ENCODE data around the gene DHPS. TPM values are rescaled to one million over a fixed set of nuclear protein-coding genes. Genes with fewer than 3 reads are reported as not detected.

DHPS gene
- total and polyA plus RNA-seq, 2 of the 13 experiments (the other 11 are each of a cell fraction or from before 2014, with no cell fraction given): 43.3 to 84.3 TPM

DNA sequence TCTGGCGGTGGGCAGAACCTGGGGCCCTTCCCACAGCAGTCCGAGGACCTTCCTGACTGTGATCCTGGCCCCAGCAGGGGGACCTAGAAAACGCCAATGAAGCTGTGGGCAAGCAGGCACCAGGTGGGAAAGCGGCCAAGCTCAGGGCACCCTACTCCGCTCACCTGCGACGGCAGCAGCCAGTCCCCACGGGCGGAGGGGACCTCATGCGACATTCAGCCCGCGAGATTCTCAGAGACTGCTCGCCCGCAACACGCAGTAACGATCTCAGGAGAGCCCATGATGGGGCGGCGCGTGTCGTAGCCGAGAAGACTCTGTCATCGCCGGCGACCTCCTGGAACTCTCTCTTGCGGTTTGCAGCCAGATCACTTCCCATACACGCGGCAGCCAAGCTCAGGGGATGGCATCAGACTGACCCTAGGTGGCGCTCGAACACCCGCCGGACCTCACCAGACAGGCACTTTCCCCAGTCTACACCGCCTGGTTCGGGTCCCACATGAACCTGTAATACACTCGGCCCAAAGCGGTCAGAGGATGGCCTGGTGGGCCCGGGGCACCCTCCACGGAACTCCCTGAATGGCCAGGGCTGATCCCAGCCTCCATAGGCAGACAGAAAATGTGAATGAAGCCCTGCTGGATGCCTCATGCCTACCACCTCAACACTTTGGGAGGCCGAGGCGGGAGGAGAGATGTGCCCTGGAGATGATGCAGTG lies 41.6 kb downstream of the DHPS start (continued):
- TF ChIP-seq, protein P1, sequence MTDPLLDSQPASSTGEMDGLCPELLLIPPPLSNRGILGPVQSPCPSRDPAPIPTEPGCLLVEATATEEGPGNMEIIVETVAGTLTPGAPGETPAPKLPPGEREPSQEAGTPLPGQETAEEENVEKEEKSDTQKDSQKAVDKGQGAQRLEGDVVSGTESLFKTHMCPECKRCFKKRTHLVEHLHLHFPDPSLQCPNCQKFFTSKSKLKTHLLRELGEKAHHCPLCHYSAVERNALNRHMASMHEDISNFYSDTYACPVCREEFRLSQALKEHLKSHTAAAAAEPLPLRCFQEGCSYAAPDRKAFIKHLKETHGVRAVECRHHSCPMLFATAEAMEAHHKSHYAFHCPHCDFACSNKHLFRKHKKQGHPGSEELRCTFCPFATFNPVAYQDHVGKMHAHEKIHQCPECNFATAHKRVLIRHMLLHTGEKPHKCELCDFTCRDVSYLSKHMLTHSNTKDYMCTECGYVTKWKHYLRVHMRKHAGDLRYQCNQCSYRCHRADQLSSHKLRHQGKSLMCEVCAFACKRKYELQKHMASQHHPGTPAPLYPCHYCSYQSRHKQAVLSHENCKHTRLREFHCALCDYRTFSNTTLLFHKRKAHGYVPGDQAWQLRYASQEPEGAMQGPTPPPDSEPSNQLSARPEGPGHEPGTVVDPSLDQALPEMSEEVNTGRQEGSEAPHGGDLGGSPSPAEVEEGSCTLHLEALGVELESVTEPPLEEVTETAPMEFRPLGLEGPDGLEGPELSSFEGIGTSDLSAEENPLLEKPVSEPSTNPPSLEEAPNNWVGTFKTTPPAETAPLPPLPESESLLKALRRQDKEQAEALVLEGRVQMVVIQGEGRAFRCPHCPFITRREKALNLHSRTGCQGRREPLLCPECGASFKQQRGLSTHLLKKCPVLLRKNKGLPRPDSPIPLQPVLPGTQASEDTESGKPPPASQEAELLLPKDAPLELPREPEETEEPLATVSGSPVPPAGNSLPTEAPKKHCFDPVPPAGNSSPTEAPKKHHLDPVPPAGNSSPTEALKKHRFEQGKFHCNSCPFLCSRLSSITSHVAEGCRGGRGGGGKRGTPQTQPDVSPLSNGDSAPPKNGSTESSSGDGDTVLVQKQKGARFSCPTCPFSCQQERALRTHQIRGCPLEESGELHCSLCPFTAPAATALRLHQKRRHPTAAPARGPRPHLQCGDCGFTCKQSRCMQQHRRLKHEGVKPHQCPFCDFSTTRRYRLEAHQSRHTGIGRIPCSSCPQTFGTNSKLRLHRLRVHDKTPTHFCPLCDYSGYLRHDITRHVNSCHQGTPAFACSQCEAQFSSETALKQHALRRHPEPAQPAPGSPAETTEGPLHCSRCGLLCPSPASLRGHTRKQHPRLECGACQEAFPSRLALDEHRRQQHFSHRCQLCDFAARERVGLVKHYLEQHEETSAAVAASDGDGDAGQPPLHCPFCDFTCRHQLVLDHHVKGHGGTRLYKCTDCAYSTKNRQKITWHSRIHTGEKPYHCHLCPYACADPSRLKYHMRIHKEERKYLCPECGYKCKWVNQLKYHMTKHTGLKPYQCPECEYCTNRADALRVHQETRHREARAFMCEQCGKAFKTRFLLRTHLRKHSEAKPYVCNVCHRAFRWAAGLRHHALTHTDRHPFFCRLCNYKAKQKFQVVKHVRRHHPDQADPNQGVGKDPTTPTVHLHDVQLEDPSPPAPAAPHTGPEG (CRISPR knock-in tag; IDR thresholded peaks at IDR 0.05): no peak
- peak; percentile 19; the same call in 1 of the 2 replicates for TF ChIP-seq FOSL2 (CRISPR knock-in tag; IDR thresholded peaks at IDR 0.05)
- TF ChIP-seq ZNF232 (CRISPR knock-in tag; IDR thresholded peaks at IDR 0.05; ENCODE audit: borderline replicate concordance): no peak
- TF ChIP-seq AGO2 (optimal IDR thresholded peaks at IDR 0.05; ENCODE audit: low read depth, low read length): no peak
- TF ChIP-seq, protein P2, sequence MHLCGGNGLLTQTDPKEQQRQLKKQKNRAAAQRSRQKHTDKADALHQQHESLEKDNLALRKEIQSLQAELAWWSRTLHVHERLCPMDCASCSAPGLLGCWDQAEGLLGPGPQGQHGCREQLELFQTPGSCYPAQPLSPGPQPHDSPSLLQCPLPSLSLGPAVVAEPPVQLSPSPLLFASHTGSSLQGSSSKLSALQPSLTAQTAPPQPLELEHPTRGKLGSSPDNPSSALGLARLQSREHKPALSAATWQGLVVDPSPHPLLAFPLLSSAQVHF (CRISPR knock-in tag; IDR thresholded peaks at IDR 0.05): no peak
- TF ChIP-seq SNRNP70 (IDR thresholded peaks at IDR 0.05; ENCODE audit: low read depth, low read length): no peak
- no peak for TF ChIP-seq ZNF326 (CRISPR knock-in tag; IDR thresholded peaks at IDR 0.05; ENCODE audit: borderline replicate concordance)
- no peak for TF ChIP-seq ZFP36L2 (CRISPR knock-in tag; IDR thresholded peaks at IDR 0.05)
- 0 out of 2 replicates have a peak, but pooled peaks have one; percentile 53 for TF ChIP-seq ZNF510 (CRISPR knock-in tag; IDR thresholded peaks at IDR 0.05; ENCODE audit: low read depth)
- TF ChIP-seq THYN1 (CRISPR knock-in tag; IDR thresholded peaks at IDR 0.05; ENCODE audit: borderline replicate concordance, low read depth): no peak
- TF ChIP-seq KAT2B (IDR thresholded peaks at IDR 0.05; ENCODE audit: borderline replicate concordance, low read depth, low read length): no peak
- no peak for TF ChIP-seq ZNF138 (CRISPR knock-in tag; IDR thresholded peaks at IDR 0.05; ENCODE audit: low read depth)
- TF ChIP-seq ARHGAP35 (CRISPR knock-in tag; IDR thresholded peaks at IDR 0.05; ENCODE audit: borderline replicate concordance): peak; percentile 47; the same call in 1 of the 2 replicates
- TF ChIP-seq PHF21A (CRISPR knock-in tag; IDR thresholded peaks at IDR 0.05): no peak
- TF ChIP-seq ZNF253 (CRISPR knock-in tag; IDR thresholded peaks at IDR 0.05; ENCODE audit: borderline replicate concordance): no peak
- TF ChIP-seq, protein P3, sequence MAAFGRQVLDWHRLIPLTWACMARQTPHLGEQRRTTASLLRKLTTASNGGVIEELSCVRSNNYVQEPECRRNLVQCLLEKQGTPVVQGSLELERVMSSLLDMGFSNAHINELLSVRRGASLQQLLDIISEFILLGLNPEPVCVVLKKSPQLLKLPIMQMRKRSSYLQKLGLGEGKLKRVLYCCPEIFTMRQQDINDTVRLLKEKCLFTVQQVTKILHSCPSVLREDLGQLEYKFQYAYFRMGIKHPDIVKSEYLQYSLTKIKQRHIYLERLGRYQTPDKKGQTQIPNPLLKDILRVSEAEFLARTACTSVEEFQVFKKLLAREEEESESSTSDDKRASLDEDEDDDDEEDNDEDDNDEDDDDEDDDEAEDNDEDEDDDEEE (CRISPR knock-in tag; IDR thresholded peaks at IDR 0.05): 0 out of 2 replicates have a peak, but pooled peaks have one; percentile 41
- TF ChIP-seq POLR2AphosphoS5 (IDR thresholded peaks at IDR 0.05; ENCODE audit: low read depth, low read length): no peak
- TF ChIP-seq REXO4 (CRISPR knock-in tag; IDR thresholded peaks at IDR 0.05; ENCODE audit: borderline replicate concordance): no peak
- no peak for TF ChIP-seq NR2F1 (CRISPR knock-in tag; IDR thresholded peaks at IDR 0.05)
- no peak for TF ChIP-seq RFX1 (IDR thresholded peaks at IDR 0.05)
- TF ChIP-seq ZNF12 (CRISPR knock-in tag; IDR thresholded peaks at IDR 0.05): no peak
- TF ChIP-seq ZBTB1 (CRISPR knock-in tag; IDR thresholded peaks at IDR 0.05; ENCODE audit: borderline replicate concordance): no peak
- no peak for TF ChIP-seq ADNP (CRISPR knock-in tag; IDR thresholded peaks at IDR 0.05)
